ENCODE measurements around the gene PHACTR1.
"Not testable (repeated sequence)": the region's sequence is repeated elsewhere in the genome, so short reads cannot be mapped to it uniquely, and the experiment has no call there.

PHACTR1 gene

DNA sequence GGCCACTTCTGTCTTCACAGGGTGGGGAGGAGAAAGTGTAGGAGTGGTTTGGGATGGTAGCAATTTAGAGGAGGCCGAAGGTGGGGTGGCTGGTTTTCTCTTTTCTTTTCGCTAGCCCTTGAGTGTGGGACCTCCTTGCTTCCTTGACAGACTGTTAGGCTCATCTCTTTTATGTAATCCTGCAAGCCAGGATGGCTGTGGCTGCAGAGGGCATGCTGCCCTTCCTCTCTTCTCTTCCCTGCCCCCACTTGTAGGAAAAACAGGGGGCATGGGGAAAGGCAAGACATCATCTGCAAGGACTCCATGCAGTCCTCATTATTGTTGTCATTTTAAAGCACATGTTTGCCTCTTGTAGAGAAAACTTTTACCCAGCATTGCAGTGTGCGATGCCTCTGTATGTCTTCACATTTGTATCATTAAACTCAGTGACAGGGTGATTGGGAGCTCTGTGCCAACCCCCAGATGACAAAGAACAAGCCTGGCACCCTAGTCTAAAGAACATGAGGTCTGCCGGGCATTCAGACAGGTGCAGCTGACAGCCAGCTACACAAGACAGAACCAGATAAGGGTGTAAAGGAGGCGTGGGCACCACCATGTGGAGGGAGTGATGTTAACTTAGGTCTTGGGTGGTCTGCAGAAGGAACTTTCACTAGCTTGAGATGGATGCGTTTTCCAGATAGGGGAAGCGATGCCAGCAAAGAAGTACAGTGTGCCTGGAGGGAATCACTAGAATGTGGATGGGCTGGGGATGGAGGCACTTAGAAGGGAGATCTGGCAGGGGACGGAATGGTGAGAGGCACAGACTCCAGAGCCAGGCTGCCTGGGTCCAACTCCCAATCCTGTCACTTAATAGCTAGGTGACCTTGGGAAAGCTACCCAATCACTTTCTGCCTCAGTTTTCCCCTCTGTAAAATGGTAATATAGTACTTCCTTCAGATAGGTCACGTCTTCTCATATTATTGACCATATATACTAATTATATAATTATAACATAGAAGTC lies 404.2 kb downstream of the PHACTR1 start:
- DNase-seq = no peak

DNA sequence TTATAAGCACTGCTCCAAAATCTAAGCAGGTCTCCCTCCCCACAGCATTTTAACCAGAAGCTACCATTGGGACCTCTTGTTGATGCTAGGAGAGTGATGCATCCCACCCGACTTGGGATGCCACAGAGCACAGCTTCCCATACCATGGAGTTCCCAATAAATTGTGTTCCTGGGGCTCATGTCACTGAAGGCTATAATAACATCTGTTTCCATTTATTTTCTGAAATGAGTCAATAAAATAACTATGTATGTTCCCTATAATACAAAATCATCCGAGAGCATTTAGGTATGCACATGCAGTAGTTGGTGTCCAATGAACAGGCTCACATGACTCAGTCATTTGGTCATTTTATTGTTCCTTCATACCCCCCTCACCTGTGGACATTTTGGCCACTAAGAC lies 407.6 kb downstream of the PHACTR1 start:
- DNase-seq = no peak

DNA sequence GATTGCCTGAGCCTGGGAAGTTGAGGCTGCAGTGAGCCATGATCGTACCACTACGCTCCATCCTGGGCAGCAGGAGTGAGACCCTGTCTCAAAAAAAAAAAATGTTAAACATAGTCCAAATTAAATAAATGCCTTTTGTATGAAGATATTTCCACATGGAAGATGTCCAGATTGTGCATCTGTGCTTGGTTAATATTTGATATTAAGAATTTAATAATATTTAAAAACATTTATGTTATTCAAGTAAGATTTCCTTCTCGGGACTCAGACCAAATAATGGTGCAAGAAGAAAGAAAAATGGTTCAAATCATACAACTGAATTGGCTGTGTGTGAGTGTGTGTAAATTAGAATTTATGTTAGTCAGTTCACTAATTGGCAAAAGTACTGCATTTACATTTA lies 409.3 kb downstream of the PHACTR1 start:
- DNase-seq = no peak

DNA sequence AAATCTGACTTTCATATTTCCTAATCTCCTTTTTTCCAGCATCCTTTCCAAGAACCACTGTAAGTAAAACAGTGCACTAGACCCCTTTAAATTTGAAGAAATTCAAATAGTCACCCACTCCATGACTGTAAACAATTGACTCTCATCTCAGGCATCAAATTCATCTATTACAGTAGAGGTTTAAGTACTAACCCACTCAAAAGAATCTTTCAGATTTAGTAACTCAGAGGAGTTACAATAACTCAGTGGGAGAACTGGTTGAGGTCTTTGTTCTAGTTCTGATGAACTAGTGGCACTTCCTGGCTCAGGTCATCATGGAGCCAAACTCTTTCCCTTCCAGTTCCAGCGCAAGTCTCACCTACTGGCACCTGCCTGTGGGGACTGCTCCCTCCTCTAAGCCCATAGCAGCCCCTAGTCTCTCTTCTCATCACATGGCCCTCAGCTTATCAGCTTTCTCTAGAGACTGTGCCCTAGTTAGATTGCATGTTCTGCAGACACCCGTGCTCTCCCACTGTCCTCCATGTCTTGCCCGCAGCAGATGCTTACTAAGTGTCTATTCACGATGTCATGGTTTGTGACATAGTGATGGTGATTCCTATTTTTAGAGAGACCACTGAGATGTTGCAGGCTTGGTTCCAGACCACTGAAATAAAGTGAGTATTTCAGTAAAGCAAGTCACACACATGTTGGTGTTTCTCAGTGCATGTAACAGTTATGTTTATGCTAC lies 415.5 kb downstream of the PHACTR1 start:
- DNase-seq = no peak

DNA sequence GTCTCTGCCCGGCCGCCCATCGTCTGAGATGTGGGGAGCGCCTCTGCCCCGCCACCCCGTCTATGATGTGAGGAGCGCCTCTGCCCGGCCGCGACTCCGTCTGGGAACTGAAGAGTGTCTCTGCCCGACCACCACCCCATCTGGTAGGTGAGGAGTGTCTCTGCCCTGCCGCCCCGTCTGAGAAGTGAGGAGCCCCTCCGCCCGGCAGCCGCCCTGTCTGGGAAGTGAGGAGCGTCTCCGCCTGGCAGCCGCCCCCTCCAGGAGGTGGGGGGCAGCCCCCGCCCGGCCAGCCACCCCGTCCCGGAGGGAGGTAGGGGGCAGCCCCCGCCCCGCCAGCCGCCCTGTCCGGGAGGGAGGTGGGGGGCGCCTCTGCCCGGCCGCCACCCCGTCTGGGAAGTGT lies 417.3 kb downstream of the PHACTR1 start:
- not testable (repeated sequence) for DNase-seq

DNA sequence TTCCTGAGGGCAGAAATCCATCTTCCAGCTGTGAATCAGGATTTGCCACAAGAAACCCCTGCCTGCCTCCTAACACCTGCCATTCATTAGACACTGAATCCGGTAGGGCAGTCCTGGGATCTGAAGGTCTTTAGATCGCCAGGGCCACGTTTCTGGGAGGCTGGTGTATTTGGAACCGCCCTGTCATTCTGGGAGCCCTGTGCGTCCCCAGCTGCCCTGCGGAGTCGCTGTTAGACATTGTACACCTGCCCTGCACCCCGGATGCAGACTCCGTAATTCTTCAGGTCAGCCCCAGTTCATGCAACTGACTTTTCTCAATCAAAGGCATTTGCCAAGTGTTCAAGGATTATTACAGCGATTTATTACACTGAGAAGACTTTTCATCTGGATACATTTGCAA lies 418.6 kb downstream of the PHACTR1 start:
- no peak for DNase-seq

DNA sequence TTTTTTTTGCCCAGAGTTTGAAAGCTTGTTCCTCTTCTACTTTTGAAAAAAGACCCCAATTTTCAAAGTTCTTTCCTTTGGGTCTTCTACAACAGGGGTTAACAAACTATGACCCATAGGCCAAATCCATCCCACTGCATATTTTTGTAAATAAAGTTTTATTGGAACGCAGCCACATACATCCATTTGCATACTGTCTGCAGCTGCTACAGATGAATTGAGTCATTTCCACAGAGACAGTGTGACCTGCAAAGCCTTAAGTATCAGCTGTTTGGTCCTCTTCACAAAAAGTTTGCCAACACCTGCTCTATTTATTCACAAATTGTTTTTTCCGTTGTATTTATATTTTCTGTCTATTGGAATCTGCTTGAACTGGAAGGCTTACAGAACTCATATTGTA lies 422.6 kb downstream of the PHACTR1 start:
- DNase-seq = no peak

DNA sequence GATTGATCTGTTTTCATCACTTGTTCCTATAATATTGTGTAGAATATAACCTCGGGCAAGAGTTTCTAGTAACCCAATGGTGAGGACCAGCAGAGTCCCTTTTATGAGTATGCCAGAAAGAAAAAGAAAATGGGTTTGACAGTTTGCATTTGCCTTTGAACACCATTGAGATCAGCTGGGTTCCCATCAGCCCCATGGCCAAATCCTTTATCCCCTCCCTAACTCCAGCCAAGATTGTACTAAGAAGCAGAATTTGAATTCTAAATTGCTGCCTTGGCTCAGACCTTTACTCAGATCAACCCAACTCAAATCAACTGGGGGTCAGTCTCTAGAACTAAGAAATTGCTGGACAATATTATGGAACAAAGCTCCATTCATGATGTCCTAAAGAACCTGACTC lies 424.4 kb downstream of the PHACTR1 start:
- no peak for DNase-seq

DNA sequence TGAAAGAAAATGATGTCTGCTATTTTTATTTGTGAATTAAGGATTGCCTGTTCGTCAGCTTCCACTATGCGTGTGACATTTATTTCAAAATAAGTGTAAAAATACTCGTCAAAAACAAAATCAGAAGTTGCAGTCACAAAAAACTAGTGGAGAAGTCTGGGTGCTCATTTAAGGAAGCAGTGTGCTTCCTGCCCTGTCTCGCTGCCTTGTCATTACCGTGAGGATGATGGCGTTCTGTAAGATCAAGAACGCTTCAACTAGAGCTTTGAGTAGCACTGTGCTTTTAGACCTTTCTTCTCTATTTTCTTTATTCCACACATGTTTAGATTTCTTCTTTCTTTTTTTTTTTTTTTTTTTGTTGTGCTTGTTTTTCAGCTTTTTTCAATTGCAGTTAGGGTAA lies 424.8 kb downstream of the PHACTR1 start:
- no peak for DNase-seq

DNA sequence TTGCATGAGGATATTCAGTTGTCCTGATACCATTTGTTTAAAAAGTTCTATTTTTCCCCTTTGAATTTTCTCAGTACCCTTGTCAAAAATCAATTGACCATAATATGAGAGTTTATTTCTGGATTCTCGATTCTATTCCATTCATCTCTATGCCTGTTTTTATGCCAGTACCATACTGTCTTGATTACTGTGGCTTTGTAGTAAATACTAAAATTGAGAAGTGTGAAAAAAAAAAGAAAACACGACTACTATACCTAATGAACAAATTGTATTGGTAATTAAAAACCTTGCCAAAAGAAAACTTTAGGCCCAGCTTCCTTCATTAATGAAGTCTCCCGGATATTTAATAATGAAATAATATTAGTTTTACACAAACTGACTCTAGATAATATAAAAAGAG lies 426.0 kb downstream of the PHACTR1 start:
- no peak for DNase-seq

DNA sequence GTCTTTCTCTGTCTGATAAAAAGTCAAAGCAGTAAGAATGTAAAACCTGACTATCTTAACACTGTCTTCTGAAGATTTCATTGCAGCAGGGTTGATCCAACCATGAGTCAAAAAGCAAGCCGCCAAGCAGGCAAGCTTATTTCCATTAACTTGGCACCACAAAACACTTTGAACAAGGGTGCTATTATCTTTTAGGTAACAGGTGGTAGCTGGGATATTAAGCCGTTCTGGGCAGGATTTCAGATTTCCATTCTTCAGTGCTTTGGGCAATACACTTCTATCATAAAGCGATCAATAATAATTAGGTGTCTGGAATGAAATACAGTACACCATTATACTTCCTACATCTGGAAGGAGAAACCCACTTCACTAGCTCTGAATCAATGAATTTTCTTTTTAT lies 429.9 kb downstream of the PHACTR1 start:
- DNase-seq = no peak

DNA sequence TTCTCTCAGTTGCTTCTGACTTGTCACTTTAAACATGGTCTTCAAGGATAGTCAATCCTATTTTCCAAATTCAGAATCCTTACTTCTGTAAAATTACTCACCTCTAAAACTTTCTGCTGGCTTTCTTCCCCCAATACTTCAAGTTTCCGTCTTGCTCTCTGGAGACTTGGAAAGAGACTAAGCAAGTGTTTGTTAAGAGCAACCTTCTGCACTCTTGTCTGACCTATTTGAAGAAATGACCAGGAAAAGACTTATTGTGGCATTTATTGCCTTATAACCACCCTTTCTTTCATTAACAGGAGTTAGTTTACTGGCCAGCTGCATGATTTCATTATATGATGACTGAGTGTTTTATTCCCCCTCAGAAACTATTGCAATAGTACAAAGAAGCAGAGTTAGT lies 430.8 kb downstream of the PHACTR1 start:
- DNase-seq = no peak

DNA sequence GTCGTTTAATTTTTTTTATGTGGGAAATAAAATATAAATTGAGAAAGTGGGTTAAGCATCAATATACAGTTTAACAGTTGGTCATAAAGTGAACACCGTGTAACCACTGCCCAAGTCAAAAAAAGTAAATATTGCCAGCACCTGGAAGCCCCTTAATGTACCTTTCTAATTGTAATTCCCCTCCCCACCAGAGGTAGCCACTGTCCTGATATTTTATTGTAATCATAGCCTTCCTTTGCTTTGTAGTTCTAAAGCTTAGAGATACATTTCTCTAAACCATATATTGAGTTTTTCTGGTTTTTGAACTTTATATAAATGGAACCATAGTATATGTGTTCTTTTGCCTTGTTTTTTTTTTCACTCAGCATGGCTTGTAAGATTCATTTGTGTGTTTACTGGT lies 431.2 kb downstream of the PHACTR1 start:
- no peak for DNase-seq

DNA sequence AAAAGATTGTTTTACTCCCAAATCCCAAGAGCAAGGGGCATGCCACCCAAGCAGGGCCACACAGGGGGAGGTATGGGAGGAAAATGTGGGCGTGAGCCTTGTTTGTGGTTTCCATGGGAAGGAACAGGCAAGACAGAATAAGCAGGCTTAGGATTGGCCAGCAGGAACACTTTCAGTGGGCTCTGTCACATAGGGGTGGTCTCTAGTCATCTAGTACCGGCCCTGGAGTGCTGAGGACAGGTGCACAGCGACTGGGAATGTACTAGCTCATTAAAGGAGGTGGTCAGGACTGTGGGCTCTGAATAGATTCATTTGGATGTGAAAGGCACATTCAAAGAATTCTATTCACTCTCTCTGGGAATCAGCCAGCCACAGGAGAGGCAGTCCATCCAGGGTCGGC lies 436.2 kb downstream of the PHACTR1 start:
- no peak for DNase-seq

DNA sequence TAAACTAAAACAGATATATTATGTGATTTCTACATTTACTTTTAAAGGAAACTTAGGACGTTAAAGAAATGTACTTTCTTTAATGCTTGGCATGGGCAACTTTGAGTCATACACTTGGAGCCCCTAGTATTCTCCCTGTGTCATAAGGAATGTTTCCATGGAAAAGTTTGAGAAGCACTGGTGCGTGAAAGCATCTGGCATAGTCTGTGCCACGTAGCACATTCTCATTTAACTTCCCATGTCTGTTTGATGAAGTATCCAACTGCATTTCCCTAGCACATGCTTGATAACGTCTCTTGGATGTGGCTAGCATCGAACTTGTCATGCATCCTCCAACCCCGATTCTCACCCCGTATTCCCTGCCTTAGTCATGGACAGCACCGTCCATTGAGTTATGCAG lies 439.8 kb downstream of the PHACTR1 start:
- no peak for DNase-seq

DNA sequence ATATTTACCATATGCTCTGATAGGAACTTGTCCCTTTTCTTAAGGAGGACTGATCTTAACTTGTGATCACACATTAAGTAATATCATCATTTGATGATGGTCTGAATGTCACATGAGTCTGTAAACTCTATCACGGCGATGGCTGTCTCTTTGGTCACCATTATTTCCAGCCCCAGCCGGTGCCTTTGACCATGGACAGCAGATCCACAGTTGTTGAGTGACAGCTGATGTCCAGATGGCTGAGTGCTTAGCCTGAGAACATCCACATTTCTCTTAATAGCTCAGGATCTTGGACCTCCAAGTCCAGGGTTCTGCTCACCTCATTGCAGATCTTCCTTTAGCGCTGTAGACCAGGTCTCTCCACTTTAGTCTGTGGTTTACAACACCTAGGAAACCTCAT lies 440.7 kb downstream of the PHACTR1 start:
- no peak for DNase-seq

DNA sequence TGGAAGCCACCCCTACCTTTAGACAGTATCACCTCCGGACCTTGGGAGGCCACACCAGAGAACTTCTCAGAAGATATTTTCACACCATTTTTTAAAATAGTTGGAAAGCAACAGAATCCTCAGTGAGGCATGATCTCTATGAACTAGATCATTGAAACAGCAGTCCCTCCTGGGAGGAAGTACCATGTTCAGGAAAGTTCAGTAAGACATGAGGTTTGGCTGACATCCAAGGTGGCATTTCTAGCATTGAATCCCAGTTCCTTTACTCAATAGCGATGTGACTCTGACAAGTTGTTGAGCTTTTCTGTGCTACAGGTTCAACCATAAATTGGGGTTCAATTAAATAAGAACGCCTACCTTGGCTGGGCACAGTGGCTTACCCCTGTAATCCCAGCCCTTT lies 442.7 kb downstream of the PHACTR1 start:
- DNase-seq = no peak

DNA sequence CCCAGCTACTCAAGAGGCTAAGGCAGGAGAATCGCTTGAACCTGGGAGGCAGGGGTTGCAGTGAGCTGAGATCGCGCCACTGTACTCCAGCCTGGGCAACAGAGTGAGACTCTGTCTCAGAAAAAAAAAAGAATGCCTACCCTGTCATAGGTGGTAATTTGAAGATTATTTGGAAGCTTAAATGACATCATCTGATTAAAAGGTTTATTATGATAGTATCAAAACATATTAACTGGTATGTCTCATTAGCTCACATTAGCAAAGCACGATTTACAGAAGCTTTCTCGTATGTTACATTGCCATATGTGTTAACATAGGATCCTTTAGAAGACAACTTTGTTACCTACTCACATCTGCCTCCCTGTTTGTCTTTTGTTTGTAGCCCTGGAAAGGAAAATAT lies 443.3 kb downstream of the PHACTR1 start:
- DNase-seq = not testable (repeated sequence)

DNA sequence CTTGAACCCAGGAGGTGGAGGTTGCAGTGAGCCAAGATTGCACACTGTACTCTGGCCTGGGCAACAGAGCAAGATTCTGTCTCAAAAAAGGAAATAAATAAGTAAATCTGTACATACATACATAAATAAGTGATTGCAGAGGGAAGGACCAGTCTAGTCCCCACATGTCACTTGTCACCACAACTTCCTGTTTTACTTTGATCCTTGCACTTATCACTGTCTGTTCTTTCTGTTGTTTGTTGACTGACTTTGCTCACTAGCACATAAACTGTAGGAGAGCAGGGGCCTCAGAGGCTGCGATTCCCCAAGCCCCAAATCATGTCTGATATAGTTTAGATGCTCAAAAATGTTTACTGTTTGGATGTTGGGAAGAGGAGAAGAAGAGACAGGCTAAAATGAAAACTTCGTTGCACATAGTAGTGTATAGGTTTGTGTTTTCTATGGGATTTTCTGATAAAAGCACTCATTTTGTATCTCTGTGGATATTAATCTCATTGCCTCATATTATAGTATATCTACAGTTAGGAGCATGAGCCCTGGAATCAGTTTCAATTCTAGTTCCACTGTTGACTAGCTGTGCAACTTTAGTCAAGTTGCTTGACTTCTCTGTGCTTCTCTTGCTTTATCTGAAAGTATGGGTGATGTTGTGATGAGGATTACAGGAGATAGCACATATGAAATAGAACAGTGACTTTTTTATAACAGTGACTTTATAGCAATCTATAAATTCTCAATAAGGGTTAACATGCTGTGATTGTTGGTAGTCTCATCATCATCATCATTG lies 446.8 kb downstream of the PHACTR1 start:
- no peak for DNase-seq

DNA sequence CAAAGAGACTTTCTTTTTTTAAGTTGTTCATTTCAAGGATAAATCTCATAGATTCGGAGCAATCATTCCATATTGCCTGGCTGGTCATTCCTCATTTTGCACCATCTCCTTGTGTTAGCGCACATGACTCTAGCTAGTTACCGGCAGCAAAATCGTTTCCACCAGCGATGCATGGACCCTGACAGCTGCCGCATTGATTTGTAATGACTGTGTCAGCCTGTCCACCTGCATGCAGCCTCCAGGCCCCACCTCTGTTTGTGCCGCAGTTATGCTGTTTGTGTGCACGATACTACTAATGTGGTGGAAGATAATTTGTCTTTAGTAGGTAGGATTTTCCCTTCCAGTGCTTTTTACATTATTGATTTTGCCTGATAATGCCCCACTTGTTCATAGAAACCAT lies 447.7 kb downstream of the PHACTR1 start:
- no peak for DNase-seq

DNA sequence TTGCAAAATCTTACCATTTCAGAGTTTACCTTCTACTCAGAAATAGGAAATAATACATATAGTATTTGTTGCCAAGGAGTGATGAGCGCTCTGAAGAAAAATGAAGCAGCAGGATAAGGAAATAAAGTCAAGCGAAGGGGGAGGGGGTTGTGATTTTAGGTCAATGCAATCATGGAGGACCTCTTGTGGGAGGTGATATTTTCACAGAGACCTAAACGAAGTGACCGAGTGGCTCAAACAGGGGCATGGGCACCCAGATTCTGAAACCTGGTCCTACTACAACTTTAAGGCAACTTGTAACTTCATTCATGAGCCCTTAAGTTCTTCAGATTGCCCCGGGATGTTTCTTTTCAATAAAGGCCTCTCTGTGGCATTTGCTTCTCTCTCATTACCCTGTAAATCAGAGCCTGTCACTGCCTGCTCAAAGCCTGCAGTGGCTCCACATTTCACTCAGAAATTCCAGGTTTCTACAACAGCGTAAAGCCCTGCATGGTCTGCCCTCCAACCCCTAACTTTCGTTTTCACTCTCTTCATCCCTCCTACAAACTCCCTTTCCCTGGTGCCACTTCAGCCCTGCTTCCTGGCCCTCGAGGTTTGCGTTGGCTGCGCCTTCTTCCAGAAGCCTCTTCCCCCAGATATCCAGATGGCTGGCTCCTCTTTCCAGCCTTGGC lies 449.1 kb downstream of the PHACTR1 start:
- no peak for DNase-seq

DNA sequence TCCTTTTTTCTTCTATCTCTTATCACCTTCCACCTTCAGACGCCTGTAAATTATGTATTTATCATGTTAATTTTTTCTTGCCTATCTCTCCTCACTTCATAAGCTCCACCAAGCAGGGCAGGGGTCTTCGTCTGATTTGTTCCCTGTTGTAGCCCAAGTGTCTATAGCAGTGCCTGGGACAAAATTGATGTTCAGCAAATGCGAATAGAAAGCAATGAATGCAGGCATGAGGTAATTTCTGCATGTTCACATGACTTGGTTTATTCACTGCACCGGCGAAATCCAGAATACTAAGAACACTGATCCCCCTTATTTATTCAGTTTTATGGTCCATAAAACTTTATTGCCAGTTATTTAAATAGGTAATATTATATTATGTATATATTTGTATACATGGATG lies 449.7 kb downstream of the PHACTR1 start:
- no peak for DNase-seq

DNA sequence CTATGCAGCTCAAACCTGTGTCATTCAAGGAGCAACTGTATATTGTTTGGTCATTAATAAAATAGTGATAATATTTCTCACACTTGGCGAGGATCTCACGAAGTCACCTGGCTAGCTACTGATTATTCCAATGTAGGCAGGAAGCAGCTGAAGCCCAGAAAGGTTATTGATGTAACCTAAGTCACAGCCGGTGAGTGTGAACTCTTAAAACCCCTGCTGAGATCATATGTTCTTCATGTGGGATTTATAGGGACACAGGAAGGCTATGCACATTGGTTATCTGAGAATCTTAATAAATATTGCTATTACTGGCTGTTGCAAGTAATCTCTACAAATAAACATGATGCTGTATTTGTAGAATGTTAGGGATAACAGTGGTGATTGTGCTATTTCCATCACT lies 450.3 kb downstream of the PHACTR1 start:
- no peak for DNase-seq

Measured in activated naive CD4-positive, alpha-beta T cell (primary cell).